ENCODE results near the gene HASPIN. TPM values are rescaled to one million over a fixed set of nuclear protein-coding genes. Genes with fewer than 3 reads are reported as not detected.
"Not testable (repeated sequence)": the region's sequence is repeated elsewhere in the genome, so short reads cannot be mapped to it uniquely, and the experiment has no call there.

Gene HASPIN
- total RNA-seq, 1 donor from 2014 or later = 4.3 TPM

- DNase-seq = no peak
Measured at GRCh38 chr17:3697103-3697476, 26.6 kb upstream of the HASPIN start.

GRCh38 chr17:3698139-3698538 lies 25.6 kb upstream of the HASPIN start:
- DNase-seq = no peak

- no peak for DNase-seq
Measured at GRCh38 chr17:3699951-3700350, 23.8 kb upstream of the HASPIN start.

GRCh38 chr17:3702041-3702539 lies 21.6 kb upstream of the HASPIN start:
- not testable (repeated sequence) for DNase-seq

- no peak for DNase-seq
Measured at GRCh38 chr17:3704931-3705717, 18.6 kb upstream of the HASPIN start.

GRCh38 chr17:3705718-3705984 lies 18.1 kb upstream of the HASPIN start:
- DNase-seq = not testable (repeated sequence)

- no peak for DNase-seq
Measured at GRCh38 chr17:3708366-3708765, 15.3 kb upstream of the HASPIN start.

- peak; percentile 81 for DNase-seq
Measured at GRCh38 chr17:3710951-3711383, 12.7 kb upstream of the HASPIN start.

GRCh38 chr17:3712811-3713463 lies 10.8 kb upstream of the HASPIN start:
- DNase-seq = no peak

GRCh38 chr17:3715296-3715695 lies 8.4 kb upstream of the HASPIN start:
- DNase-seq = no peak

GRCh38 chr17:3718201-3718600 lies 5.5 kb upstream of the HASPIN start:
- DNase-seq = no peak

GRCh38 chr17:3719265-3719664 lies 4.4 kb upstream of the HASPIN start:
- no peak for DNase-seq

GRCh38 chr17:3722716-3723115 lies 987 bp upstream of the HASPIN start:
- DNase-seq = no peak

GRCh38 chr17:3723188-3723555 lies 531 bp upstream of the HASPIN start:
- DNase-seq = no peak

GRCh38 chr17:3724378-3725077 lies 825 bp downstream of the HASPIN start:
- no peak for DNase-seq

GRCh38 chr17:3727041-3727440 lies 3.3 kb downstream of the HASPIN start:
- no peak for DNase-seq

- not testable (repeated sequence) for DNase-seq
Measured at GRCh38 chr17:3728099-3728498, 4.4 kb downstream of the HASPIN start.

GRCh38 chr17:3729881-3730280 lies 6.2 kb downstream of the HASPIN start:
- DNase-seq = no peak

- no peak for DNase-seq
Measured at GRCh38 chr17:3730881-3731429, 7.3 kb downstream of the HASPIN start.

GRCh38 chr17:3732210-3732621 lies 8.5 kb downstream of the HASPIN start:
- DNase-seq = no peak

- DNase-seq = not testable (repeated sequence)
Measured at GRCh38 chr17:3734911-3735276, 11.2 kb downstream of the HASPIN start.

- DNase-seq = no peak
Measured at GRCh38 chr17:3735515-3735914, 11.8 kb downstream of the HASPIN start.

GRCh38 chr17:3738562-3739295 lies 15.0 kb downstream of the HASPIN start:
- DNase-seq = no peak

All from dermis blood vessel endothelial cell (primary cell).